A673 (cell line): ENCODE measurements around the gene ADTRP. TPM values are rescaled to one million over a fixed set of nuclear protein-coding genes. Genes with fewer than 3 reads are reported as not detected.

ENCODE experiments used
- BruUV-seq: library from RNA; stranded (reverse); fragments of 400-500 nt; replicated peaks from 2 replicates; lab custom pipeline; 2021; lab: Mats Ljungman, UMichigan
- CTCF ChIA-PET: fragments of 300-600 bp; sonication (Branson Sonifier 250); formaldehyde crosslinking; loops from one replicate; lab custom pipeline; 2022; ENCODE audit warnings: antibody characterized with exemption; lab: Charles Lee
- POLR2A ChIA-PET: fragments of 300-600 bp; sonication (Branson Sonifier 250); formaldehyde crosslinking; loops from one replicate; lab custom pipeline; 2022; ENCODE audit warnings: antibody characterized with exemption; ENCODE audit not compliant: low non-redundant PET; lab: Charles Lee
- DNase-seq: peaks from one replicate; pipeline ENCODE4 v3.0.0-alpha.2; 2015; ENCODE audit warnings: low spot score
- H3K27ac ChIP-seq: fragments of 200-600 bp; sonication (generic); 2 replicates; pipeline ENCODE4 v1.5.1; 2016; ENCODE audit warnings: mixed run types, low read depth, mild to moderate bottlenecking, mixed read lengths, antibody characterized with exemption, low read length; ENCODE audit not compliant: poor library complexity, severe bottlenecking
- H3K27me3 ChIP-seq: fragments of 200-600 bp; sonication (generic); replicated peaks from 2 replicates; pipeline ENCODE4 v1.6.1; 2017; ENCODE audit warnings: mixed run types, low read depth, mild to moderate bottlenecking, mixed read lengths, antibody characterized with exemption, low read length; ENCODE audit not compliant: insufficient read depth, poor library complexity
- H3K36me3 ChIP-seq: fragments of 200-600 bp; sonication (generic); 2 replicates; pipeline ENCODE4 v1.6.1; 2016; ENCODE audit warnings: mixed run types, mild to moderate bottlenecking, mixed read lengths, antibody characterized with exemption, low read length; ENCODE audit not compliant: insufficient read depth, poor library complexity, severe bottlenecking
- H3K4me1 ChIP-seq: fragments of 200-600 bp; sonication (generic); 2 replicates; pipeline ENCODE4 v1.6.1; 2017; ENCODE audit warnings: mixed run types, mild to moderate bottlenecking, mixed read lengths, antibody characterized with exemption, low read length; ENCODE audit not compliant: insufficient read depth, poor library complexity, severe bottlenecking
- H3K4me3 ChIP-seq: fragments of 200-600 bp; sonication (generic); 2 replicates; pipeline ENCODE4 v1.5.1; 2016; ENCODE audit warnings: low read depth, mixed run types, mild to moderate bottlenecking, mixed read lengths, low read length; ENCODE audit not compliant: poor library complexity, severe bottlenecking
- H3K9me3 ChIP-seq: fragments of 200-600 bp; sonication (generic); 2 replicates; pipeline ENCODE4 v1.6.1; 2016; ENCODE audit warnings: mixed run types, low read depth, mild to moderate bottlenecking, mixed read lengths, antibody characterized with exemption, low read length; ENCODE audit not compliant: poor library complexity, severe bottlenecking
- EZH2 ChIP-seq: fragments of 200-600 bp; sonication (generic); IDR thresholded peaks from 2 replicates; pipeline ENCODE4 v1.6.1; 2017; ENCODE audit warnings: borderline replicate concordance, low read depth, mild to moderate bottlenecking, mixed read lengths, antibody characterized with exemption, low read length; ENCODE audit not compliant: poor library complexity, severe bottlenecking
- intact Hi-C: fragments of 100-400 bp; cut with micrococcal nuclease; formaldehyde crosslinking; loops from one replicate; pipeline ENCODE4 v1.10.0; 2022; ENCODE audit not compliant: unreplicated experiment
- total RNA-seq: library from RNA; stranded (reverse); gene quantifications from 2 replicates; pipeline ENCODE4 v1.2.3, GENCODE V29; 2021
- TF ChIP-seq, protein P1 (sequence below): fragments of 300-800, 200-600 bp; sonication (generic); conservative IDR thresholded peaks from 2 replicates; pipeline ENCODE4 v1.5.1; 2017; ENCODE audit warnings: low read depth, mild to moderate bottlenecking, antibody characterized with exemption, low read length, moderate library complexity, mixed read lengths

ADTRP gene
- total RNA-seq, 1 experiment from 2014 or later = not detected

DNA sequence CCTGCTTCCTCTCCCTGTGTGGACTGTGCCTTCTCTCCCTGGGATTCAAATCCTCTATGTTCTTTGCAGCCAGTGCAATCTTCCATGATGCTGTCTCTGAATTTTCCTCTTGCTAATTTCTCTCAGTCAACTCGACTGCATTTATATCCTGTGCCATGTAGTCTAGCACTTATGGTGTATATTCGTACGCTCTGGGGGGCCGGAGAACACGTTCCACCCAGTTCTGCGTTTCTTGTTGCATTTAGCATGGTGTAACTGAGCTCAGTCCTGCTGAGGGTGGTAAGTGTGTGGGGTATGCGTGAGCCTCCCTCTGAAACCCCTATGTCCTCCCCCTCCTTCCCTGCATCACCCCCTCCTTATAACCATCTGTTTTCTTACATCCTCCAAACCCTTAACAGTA lies 42.0 kb downstream of the ADTRP start:
- no peak for DNase-seq
- POLR2A ChIA-PET = no interaction called here
- CTCF ChIA-PET = no interaction called here
- Histone ChIP-seq H3K9me3 (no peaks in the 10 kb centered on the region), H3K36me3 (no peaks in the 10 kb centered on the region), H3K4me3 (no peak overlapping the region), H3K27ac (no peak overlapping the region), H3K4me1 (no peaks in the 10 kb centered on the region), H3K27me3 (peaks cover 90% of the 10 kb centered on the region)
- intact Hi-C loops = no loop called here
- no TSS peak for BruUV-seq
- TF ChIP-seq, protein P1, sequence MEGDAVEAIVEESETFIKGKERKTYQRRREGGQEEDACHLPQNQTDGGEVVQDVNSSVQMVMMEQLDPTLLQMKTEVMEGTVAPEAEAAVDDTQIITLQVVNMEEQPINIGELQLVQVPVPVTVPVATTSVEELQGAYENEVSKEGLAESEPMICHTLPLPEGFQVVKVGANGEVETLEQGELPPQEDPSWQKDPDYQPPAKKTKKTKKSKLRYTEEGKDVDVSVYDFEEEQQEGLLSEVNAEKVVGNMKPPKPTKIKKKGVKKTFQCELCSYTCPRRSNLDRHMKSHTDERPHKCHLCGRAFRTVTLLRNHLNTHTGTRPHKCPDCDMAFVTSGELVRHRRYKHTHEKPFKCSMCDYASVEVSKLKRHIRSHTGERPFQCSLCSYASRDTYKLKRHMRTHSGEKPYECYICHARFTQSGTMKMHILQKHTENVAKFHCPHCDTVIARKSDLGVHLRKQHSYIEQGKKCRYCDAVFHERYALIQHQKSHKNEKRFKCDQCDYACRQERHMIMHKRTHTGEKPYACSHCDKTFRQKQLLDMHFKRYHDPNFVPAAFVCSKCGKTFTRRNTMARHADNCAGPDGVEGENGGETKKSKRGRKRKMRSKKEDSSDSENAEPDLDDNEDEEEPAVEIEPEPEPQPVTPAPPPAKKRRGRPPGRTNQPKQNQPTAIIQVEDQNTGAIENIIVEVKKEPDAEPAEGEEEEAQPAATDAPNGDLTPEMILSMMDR = no peak
- no peak for TF ChIP-seq EZH2

DNA sequence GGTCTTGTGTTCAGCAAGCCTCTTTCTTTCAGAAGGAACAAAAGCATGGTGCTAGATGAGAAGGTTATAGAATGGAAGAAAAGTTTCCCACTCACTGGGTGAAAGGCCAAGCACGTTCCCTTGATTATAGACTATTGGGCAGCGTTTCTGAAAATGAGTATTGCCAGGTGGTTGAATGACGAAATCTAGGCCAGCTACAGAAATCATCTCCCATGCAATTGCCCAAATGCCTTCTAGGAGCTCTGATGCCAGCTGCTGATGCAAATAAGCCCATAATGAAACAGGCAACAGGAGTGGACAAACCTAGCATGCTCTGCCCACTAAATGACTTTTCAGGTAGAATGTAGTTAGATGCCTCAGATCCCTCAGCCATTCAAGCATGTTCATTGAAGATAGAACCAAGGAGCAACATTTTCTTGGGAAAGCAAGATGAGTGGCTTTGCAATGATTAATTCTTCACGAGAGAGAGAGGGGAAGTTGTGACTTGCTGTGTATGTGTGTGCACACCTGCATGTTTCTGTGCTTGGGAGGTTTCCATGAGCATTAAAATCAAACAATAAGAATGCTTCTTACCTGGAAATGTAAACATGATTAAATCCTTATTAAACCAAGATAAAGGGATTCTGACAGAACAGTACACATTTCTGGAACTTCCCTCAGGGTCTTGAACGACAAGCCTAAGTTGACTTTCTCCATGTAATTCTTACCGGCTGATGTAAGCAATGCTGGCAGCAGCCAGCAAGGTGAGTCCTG lies 43.6 kb downstream of the ADTRP start:
- CTCF ChIA-PET = no interaction called here
- POLR2A ChIA-PET = no interaction called here
- intact Hi-C loops = no loop called here

DNA sequence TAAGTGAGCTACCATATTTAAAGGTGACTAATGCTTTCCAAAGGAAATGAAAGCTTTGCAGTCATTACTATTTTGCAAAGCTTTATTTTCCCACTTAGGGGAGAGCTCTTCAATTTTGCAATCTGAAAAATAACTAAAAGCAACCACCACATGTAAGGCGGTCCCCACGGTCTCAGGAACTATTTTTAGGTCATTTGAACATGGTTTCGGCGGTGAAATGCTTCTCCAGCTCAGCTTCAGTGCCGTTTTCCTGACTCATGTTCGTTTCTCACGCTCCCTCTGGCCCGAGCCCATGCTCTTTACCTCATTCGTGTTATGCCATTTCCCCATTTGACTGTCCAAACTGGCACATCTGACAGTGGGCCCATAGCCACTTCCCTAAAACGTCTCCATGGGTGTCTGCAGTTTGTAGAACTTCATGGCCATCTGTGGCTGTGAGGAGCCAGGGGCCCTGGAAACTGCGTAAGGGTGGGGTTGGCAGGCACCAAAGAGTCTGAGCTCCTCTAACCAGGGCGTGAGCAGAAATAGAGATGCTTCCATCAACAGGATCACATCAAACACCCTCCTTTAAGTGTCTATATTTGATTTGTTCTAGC lies 46.5 kb downstream of the ADTRP start:
- intact Hi-C loops = no loop called here
- TF ChIP-seq, protein P1 = no peak
- TF ChIP-seq EZH2 = no peak
- H3K27ac ChIP-seq = no peak overlapping the region
- POLR2A ChIA-PET = no interaction called here
- BruUV-seq = no TSS peak
- no peaks in the 10 kb centered on the region for H3K36me3 ChIP-seq
- no peak for DNase-seq
- no peaks in the 10 kb centered on the region for H3K9me3 ChIP-seq
- H3K27me3 ChIP-seq = peaks cover 87% of the 10 kb centered on the region
- CTCF ChIA-PET = no interaction called here
- no peak overlapping the region for H3K4me3 ChIP-seq
- no peaks in the 10 kb centered on the region for H3K4me1 ChIP-seq

More for the DNA sequence above, 43.6 kb downstream of the ADTRP start:
- Histone ChIP-seq H3K27ac (no peak overlapping the region), H3K36me3 (no peaks in the 10 kb centered on the region), H3K4me3 (no peak overlapping the region), H3K9me3 (no peaks in the 10 kb centered on the region), H3K4me1 (no peaks in the 10 kb centered on the region), H3K27me3 (peaks cover 88% of the 10 kb centered on the region)
- no peak for DNase-seq
- no TSS peak for BruUV-seq
- TF ChIP-seq, protein P1 = no peak
- TF ChIP-seq EZH2 = no peak
